ENCODE data around the gene GSDME. TPM values are rescaled to one million over a fixed set of nuclear protein-coding genes. Genes with fewer than 3 reads are reported as not detected.

The GSDME gene
- total RNA-seq, 2 experiments from 2014 or later = 6.2 to 8.5 TPM

GRCh38 chr7:24698531-24699266, 58.6 kb downstream of the GSDME start:
- intact Hi-C loops (cut with DNase I, micrococcal nuclease) = no loop called here
- CTCF ChIA-PET = interaction anchor here (0.9 to 1.2 kb wide), 3 partner anchors 9 to 82 kb away, joined by 3 to 5 read pairs (median 3); no protein-coding TSS in a partner anchor
- no peaks in the 10 kb centered on the region for H3K4me1 Mint-ChIP-seq
- no peak for DNase-seq
- H3K4me3 Mint-ChIP-seq = no peak overlapping the region
- no peaks in the 10 kb centered on the region for H3K9me3 Mint-ChIP-seq (ENCODE audit: low read depth)
- peaks cover 5% of the 10 kb centered on the region for H3K36me3 Mint-ChIP-seq (ENCODE audit: low read depth)
- POLR2A ChIA-PET = interaction anchor here (0.6 kb wide), 1 partner anchor 176 kb away, joined by 4 read pairs; no protein-coding TSS in a partner anchor
- H3K27ac Mint-ChIP-seq = no peak overlapping the region
- H3K27me3 Mint-ChIP-seq = no peaks in the 10 kb centered on the region
- no peak for ATAC-seq

GRCh38 chr7:24697416-24697815, 59.8 kb downstream of the GSDME start:
- no peak overlapping the region for H3K27ac Mint-ChIP-seq
- ChIA-PET CTCF (interaction anchor here (1.0 to 1.2 kb wide), 2 partner anchors 31 to 80 kb away, joined by 3 to 5 read pairs; no protein-coding TSS in a partner anchor), POLR2A (no interaction called here)
- H3K27me3 Mint-ChIP-seq = no peaks in the 10 kb centered on the region
- H3K4me3 Mint-ChIP-seq = no peak overlapping the region
- H3K36me3 Mint-ChIP-seq (ENCODE audit: low read depth) = peaks cover 5% of the 10 kb centered on the region
- intact Hi-C loops (cut with DNase I, micrococcal nuclease) = no loop called here
- ATAC-seq = no peak
- H3K4me1 Mint-ChIP-seq = no peaks in the 10 kb centered on the region
- no peaks in the 10 kb centered on the region for H3K9me3 Mint-ChIP-seq (ENCODE audit: low read depth)
- DNase-seq = no peak

- ChIA-PET POLR2A (no interaction called here), CTCF (no interaction called here)
- DNase-seq (no peak), ATAC-seq (no peak)
- Mint-ChIP-seq H3K27ac (no peak overlapping the region), H3K36me3 (ENCODE audit: low read depth) (peaks cover 17% of the 10 kb centered on the region), H3K4me1 (no peaks in the 10 kb centered on the region), H3K4me3 (no peak overlapping the region), H3K9me3 (ENCODE audit: low read depth) (no peaks in the 10 kb centered on the region), H3K27me3 (no peaks in the 10 kb centered on the region)
- intact Hi-C loops (cut with DNase I, micrococcal nuclease) = no loop called here
These were observed 64.7 kb downstream of the GSDME start for GRCh38 chr7:24692592-24692991.

GRCh38 chr7:24690251-24690650, 67.0 kb downstream of the GSDME start:
- ChIA-PET POLR2A (no interaction called here), CTCF (no interaction called here)
- DNase-seq (no peak), ATAC-seq (no peak)
- intact Hi-C loops (cut with DNase I, micrococcal nuclease) = no loop called here
- Mint-ChIP-seq H3K27me3 (no peaks in the 10 kb centered on the region), H3K9me3 (ENCODE audit: low read depth) (no peaks in the 10 kb centered on the region), H3K27ac (no peak overlapping the region), H3K4me1 (no peaks in the 10 kb centered on the region), H3K36me3 (ENCODE audit: low read depth) (peaks cover 26% of the 10 kb centered on the region), H3K4me3 (no peak overlapping the region)

- Mint-ChIP-seq H3K27me3 (no peaks in the 10 kb centered on the region), H3K4me1 (no peaks in the 10 kb centered on the region), H3K4me3 (no peak overlapping the region), H3K9me3 (ENCODE audit: low read depth) (no peaks in the 10 kb centered on the region), H3K27ac (no peak overlapping the region), H3K36me3 (ENCODE audit: low read depth) (peaks cover 38% of the 10 kb centered on the region)
- no peak for ATAC-seq
- intact Hi-C loops (cut with DNase I, micrococcal nuclease) = no loop called here
- ChIA-PET CTCF (interaction anchor here (0.7 to 0.8 kb wide), 2 partner anchors 19 to 31 kb away, joined by 3 to 5 read pairs; no protein-coding TSS in a partner anchor), POLR2A (no interaction called here)
- no peak for DNase-seq
These were observed 71.6 kb downstream of the GSDME start for GRCh38 chr7:24685708-24686107.

GRCh38 chr7:24670782-24671181, 86.5 kb downstream of the GSDME start:
- intact Hi-C loops (cut with DNase I, micrococcal nuclease) = no loop called here
- H3K36me3 Mint-ChIP-seq (ENCODE audit: low read depth) = peaks cover 19% of the 10 kb centered on the region
- ChIA-PET POLR2A (no interaction called here), CTCF (interaction anchor here (0.7 to 1.2 kb wide), 2 partner anchors 10 to 47 kb away, joined by 3 to 4 read pairs; no protein-coding TSS in a partner anchor)
- ATAC-seq = no peak
- no peaks in the 10 kb centered on the region for H3K27me3 Mint-ChIP-seq
- no peaks in the 10 kb centered on the region for H3K9me3 Mint-ChIP-seq (ENCODE audit: low read depth)
- DNase-seq = no peak
- H3K4me1 Mint-ChIP-seq = peaks cover 3% of the 10 kb centered on the region
- no peak overlapping the region for H3K4me3 Mint-ChIP-seq
- H3K27ac Mint-ChIP-seq = no peak overlapping the region

GRCh38 chr7:24669971-24670591, 87.2 kb downstream of the GSDME start:
- no peak for ATAC-seq

GRCh38 chr7:24668927-24669635, 88.2 kb downstream of the GSDME start:
- peaks cover 5% of the 10 kb centered on the region for H3K4me1 Mint-ChIP-seq
- DNase-seq = no peak
- H3K27ac Mint-ChIP-seq = no peak overlapping the region
- H3K4me3 Mint-ChIP-seq = no peak overlapping the region
- H3K9me3 Mint-ChIP-seq (ENCODE audit: low read depth) = no peaks in the 10 kb centered on the region
- POLR2A ChIA-PET = no interaction called here
- intact Hi-C loops (cut with DNase I, micrococcal nuclease) = loop anchor here (5.0 to 10.0 kb wide), 5 partner anchors 192 to 1124 kb away; no protein-coding TSS in a partner anchor
- CTCF ChIA-PET = interaction anchor here (0.6 to 1.6 kb wide), 6 partner anchors 11 to 624 kb away, joined by 3 to 4 read pairs (median 3); no protein-coding TSS in a partner anchor
- no peak for ATAC-seq
- H3K27me3 Mint-ChIP-seq = no peaks in the 10 kb centered on the region
- H3K36me3 Mint-ChIP-seq (ENCODE audit: low read depth) = peaks cover 17% of the 10 kb centered on the region

More at GRCh38 chr7:24669971-24670591, 87.2 kb downstream of the GSDME start:
- Mint-ChIP-seq H3K27me3 (no peaks in the 10 kb centered on the region), H3K36me3 (ENCODE audit: low read depth) (peaks cover 19% of the 10 kb centered on the region), H3K4me3 (no peak overlapping the region), H3K9me3 (ENCODE audit: low read depth) (no peaks in the 10 kb centered on the region), H3K4me1 (peaks cover 3% of the 10 kb centered on the region), H3K27ac (no peak overlapping the region)
- intact Hi-C loops (cut with DNase I, micrococcal nuclease) = loop anchor here (5.0 to 10.0 kb wide), 5 partner anchors 193 to 1125 kb away; no protein-coding TSS in a partner anchor
- CTCF ChIA-PET = interaction anchor here (0.6 to 1.2 kb wide), 3 partner anchors 11 to 249 kb away, joined by 3 to 4 read pairs (median 3); no protein-coding TSS in a partner anchor
- POLR2A ChIA-PET = no interaction called here
- DNase-seq = no peak

- POLR2A ChIA-PET = no interaction called here
- peak; percentile 47 for ATAC-seq
These were observed 91.5 kb downstream of the GSDME start for GRCh38 chr7:24665564-24666294.

GRCh38 chr7:24660546-24660945, 96.7 kb downstream of the GSDME start:
- CTCF ChIA-PET = interaction anchor here (0.6 kb wide), 1 partner anchor 14 kb away, joined by 3 read pairs; no protein-coding TSS in a partner anchor
- Mint-ChIP-seq H3K27ac (no peak overlapping the region), H3K27me3 (no peaks in the 10 kb centered on the region), H3K9me3 (ENCODE audit: low read depth) (no peaks in the 10 kb centered on the region), H3K4me3 (no peak overlapping the region), H3K4me1 (peaks cover 3% of the 10 kb centered on the region), H3K36me3 (ENCODE audit: low read depth) (peaks cover 11% of the 10 kb centered on the region)
- intact Hi-C loops (cut with DNase I, micrococcal nuclease) = loop anchor here in 1 of 2 experiments (5.0 to 10.0 kb wide), 5 partner anchors 68 to 1116 kb away; no protein-coding TSS in a partner anchor
- POLR2A ChIA-PET = interaction anchor here (0.8 kb wide), 1 partner anchor 496 kb away, joined by 10 read pairs; no protein-coding TSS in a partner anchor
- ATAC-seq = no peak
- no peak for DNase-seq

More at GRCh38 chr7:24665564-24666294, 91.5 kb downstream of the GSDME start:
- intact Hi-C loops (cut with DNase I, micrococcal nuclease) = loop anchor here (1.0 to 10.0 kb wide), 10 partner anchors 89 to 1121 kb away; no protein-coding TSS in a partner anchor
- Mint-ChIP-seq H3K27me3 (no peaks in the 10 kb centered on the region), H3K4me3 (no peak overlapping the region), H3K9me3 (ENCODE audit: low read depth) (no peaks in the 10 kb centered on the region), H3K4me1 (peaks cover 3% of the 10 kb centered on the region), H3K36me3 (ENCODE audit: low read depth) (peaks cover 10% of the 10 kb centered on the region), H3K27ac (no peak overlapping the region)
- DNase-seq = peak; percentile 61
- CTCF ChIA-PET = interaction anchor here (0.6 to 4.3 kb wide), 16 partner anchors 10 to 802 kb away, joined by 3 to 31 read pairs (median 4); no protein-coding TSS in a partner anchor

Measured in activated CD4-positive, alpha-beta T cell treated with anti-CD3 and anti-CD28 coated beads for 36 hours (primary cell).